ENCODE measurements around the gene DBR1.

Gene DBR1

DNA sequence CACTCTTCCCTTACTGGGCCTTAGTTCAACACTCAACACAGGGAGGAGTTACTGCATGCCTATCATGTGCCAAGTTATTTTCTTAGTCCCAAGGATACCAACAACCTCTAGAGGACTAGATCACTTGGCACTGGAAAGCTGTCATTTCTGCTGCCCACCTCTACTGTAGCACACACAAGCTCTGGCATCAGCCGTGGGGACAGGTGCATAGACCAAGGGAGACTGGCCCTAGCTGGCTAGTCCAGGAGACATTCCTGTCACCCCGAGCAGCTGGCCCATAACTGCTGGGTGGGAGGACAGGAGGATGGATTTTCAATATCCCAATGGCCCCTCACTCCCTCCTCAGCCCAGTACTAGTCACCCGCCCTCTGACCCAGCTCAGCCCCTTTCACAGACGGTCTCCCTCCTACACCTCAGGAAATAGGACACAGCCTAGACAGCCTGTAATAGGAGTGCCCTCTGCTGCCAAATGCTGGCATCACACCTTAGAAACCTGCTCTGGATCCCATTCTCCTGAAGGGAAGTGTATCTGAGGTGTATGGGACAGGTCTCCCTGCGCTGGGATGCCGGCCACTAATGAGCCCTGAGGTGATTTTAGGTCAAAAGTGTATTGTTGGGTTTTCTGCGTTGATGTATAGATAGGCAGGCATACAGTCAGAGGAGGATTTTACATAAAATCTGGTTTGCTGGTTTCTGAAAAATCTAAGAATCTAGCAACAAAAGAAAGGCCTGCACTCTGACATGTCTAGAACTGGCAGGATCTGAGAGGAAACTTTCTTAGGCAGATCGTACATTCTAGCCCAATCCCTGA is 55.9 kb downstream of the DBR1 start:
- DNase-seq, result peak; percentile 49

DNA sequence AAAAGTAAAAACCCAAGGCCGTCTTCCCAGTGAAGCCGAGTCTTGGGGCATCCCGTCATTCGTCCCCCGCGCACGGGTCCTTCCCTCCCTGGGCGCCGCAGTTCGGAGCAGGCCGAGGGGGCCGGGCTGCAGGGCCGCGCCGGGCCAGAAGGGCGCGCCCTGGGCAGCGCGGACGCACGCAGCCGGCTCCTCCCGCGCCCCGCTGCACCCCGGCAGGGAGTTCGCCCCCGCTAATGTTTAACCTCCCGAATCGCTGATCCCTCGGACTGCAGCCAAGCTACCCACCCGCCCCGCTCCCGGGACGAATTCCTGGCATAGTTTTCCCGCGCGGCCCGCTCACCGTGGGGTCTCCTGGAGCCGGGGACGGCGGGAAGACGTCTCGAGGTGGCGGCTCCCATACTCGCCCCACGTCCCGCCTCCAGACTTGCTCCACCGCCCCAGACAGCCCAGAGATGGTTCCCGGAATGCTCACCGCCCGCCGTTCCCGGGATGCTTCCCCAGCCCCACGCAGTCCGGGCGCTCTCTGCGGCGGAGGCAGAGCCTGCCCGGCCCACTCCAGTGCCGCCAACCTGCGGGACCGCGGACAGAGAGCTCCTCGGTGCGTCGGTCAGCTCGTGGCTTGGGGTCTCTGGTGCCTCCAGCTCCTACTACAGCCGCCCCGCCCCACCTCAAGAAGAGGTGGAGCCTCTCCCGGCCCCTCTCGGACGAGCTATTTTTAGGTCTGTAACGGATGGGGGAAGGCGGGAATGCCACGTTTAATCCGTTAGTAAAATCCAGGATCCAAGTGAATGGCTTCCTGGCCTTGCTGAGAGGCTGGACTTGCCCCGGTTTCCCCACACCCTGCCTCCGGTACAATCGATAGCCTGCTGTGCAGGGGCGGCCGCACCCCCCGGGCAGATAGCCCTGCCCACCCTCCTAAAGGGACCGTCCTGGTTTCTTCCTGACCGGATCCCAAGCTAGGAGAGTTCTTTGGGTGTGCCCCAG is 59.4 kb downstream of the DBR1 start, which contains the start of gene DZIP1L:
TSS of gene DZIP1L (minus strand) at position 621 of the 984 bp plus-strand sequence. CDS start 11,637 bp downstream, outside the sequence.
- no peak for DNase-seq

DNA sequence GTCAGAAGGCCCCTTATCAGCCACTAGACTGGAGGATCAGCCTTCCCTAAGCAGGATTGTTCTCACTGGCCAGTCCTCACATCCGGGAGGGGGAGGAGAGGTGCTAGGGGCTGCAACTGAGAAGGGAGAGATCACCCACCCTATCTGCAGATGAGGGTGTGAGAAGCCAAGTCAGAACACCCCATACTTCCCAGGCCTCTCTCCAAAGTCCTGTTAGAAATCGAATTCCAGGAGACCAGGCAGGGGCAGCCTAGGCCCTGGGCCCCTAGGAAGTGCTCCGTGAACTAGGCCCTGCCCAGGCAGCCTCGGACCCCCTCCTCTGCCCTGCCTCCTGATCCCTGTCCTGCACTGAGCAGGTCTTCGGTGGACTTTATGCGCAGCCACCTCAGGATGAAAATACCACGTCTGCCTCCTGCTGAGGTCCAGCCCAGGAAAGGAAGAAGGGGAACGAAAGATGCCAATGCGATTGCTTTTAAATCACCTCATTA is 60.2 kb downstream of the DBR1 start:
- DNase-seq, result no peak

DNA sequence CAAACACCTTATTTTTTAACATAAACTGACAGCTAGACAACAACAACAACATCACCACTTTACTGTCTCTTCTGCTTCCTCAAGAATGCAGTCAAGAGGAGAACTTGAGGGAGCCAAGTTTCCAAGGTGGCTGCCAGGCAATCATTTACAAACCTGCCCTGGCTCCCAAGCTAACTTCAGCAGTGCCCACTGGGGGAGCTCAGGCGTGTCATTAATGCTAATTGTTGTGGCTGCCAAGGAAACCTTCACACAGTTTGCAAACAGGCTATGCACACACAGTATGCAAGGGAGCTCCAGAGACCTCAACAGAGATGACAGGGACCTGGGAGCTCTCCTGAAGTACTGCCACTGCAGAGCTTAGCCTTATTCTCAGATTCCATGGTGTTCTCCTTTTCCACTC is 61.4 kb downstream of the DBR1 start:
- no peak for DNase-seq

DNA sequence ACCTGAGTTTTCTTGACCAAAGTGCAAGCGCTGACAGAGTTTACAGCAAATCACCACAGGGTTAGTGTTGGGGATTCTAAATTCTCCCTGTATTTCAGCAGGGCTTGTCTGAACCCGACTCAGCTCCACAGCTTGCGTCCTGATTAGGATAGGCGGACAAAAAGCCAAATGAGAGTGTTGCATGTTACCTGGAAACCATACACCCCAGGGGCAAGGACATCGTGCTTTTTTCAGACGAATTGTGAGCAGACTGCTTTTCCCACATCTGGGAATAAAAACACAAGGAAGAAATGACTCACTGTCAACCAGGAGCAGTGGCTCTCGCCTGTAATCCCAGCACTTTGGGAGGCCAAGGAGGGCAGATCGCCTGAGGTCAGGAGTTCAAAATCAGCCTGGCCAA is 62.4 kb downstream of the DBR1 start:
- no peak for DNase-seq

Data from stimulated activated CD4-positive, alpha-beta T cell treated with anti-CD3 and anti-CD28 coated beads, Interleukin-1b, Interleukin-23, amount 100 ng/mL, for 48 hours (primary cell).